ENCODE data around the gene PRG2.

GRCh38 chr11:57391539-57391938 lies 1.1 kb upstream of the PRG2 start:
- TF ChIP-seq POLR2A (IDR thresholded peaks at IDR 0.05) (no peak), CTCF (IDR thresholded peaks at IDR 0.05) (no peak), EP300 (IDR thresholded peaks at IDR 0.05) (no peak)

All from upper lobe of left lung (tissue), 4 donors.